ENCODE results near the gene TBX10. TPM values are rescaled to one million over a fixed set of nuclear protein-coding genes. Genes with fewer than 3 reads are reported as not detected.
"Not testable (repeated sequence)": the region's sequence is repeated elsewhere in the genome, so short reads cannot be mapped to it uniquely, and the experiment has no call there.

Gene TBX10
- not detected for total RNA-seq (2021; fragmentation: NEBNext Ultra II Directional; extraction: Animal tissue kit (Norgen Biotek cat#: 25700))
- long read RNA-seq: 0 reads

DNA sequence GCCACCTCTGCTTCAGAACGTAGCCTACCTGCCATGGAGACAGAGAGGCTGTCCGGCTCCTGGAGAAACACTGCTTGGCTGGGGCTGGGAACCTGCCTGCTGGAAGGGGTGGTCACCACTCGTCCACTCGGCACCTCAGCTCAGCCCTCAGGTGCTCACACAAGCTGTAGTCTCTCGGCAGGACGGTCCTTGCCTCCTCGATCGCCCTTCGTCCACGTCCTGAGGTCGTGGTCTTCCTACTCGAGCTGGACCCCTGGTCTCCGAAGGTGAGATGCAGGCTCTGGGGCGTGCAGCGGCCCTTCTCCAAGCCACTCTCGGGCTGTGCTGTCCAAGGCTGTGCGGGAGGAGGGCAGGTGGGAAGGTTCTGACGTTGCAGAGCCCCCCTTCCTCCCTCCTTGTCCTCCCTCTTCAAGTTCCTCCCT, at the start of gene TBX10:
TBX10 (minus strand) TSS at position 326 of the 422 bp plus-strand sequence; CDS start at position 35, 291 bp downstream.
- no peak within 1 kb of the TSS for H3K4me3 Mint-ChIP-seq
- H3K4me1 Mint-ChIP-seq (ENCODE audit: low read depth): no peaks in the 10 kb centered on the region
- H3K27me3 Mint-ChIP-seq (ENCODE audit: insufficient read depth): peaks cover 23% of the 10 kb centered on the region
- no peak within 1 kb of the TSS for H3K27ac Mint-ChIP-seq
- no peaks in the 10 kb centered on the region for H3K36me3 Mint-ChIP-seq (ENCODE audit: low read depth)
- H3K9me3 Mint-ChIP-seq: no peaks in the 10 kb centered on the region
- DNase-seq: no peak
- TF ChIP-seq, protein P1, sequence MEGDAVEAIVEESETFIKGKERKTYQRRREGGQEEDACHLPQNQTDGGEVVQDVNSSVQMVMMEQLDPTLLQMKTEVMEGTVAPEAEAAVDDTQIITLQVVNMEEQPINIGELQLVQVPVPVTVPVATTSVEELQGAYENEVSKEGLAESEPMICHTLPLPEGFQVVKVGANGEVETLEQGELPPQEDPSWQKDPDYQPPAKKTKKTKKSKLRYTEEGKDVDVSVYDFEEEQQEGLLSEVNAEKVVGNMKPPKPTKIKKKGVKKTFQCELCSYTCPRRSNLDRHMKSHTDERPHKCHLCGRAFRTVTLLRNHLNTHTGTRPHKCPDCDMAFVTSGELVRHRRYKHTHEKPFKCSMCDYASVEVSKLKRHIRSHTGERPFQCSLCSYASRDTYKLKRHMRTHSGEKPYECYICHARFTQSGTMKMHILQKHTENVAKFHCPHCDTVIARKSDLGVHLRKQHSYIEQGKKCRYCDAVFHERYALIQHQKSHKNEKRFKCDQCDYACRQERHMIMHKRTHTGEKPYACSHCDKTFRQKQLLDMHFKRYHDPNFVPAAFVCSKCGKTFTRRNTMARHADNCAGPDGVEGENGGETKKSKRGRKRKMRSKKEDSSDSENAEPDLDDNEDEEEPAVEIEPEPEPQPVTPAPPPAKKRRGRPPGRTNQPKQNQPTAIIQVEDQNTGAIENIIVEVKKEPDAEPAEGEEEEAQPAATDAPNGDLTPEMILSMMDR (IDR thresholded peaks at IDR 0.05): no peak

DNA sequence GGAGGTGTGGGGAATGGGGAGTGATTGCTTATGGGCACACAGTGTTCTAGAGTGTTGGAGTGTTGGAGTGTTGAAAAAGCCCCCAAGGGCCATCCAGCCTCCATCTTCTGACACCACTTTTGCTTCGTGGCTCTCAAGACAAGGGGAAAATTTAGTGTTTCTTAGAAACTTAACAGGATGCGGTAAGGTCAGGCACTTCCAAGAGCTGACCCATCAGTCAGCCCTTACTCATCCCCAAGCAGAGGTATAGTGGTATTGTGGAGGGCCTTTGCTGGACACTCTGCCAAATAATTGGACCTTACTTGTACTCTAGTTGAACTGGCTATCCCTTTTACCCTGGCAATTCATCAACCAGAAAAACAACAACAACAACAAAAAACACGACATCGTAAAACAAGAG, 49.6 kb upstream of the TBX10 start:
- Mint-ChIP-seq H3K9me3 (no peaks in the 10 kb centered on the region), H3K27ac (no peak overlapping the region), H3K4me1 (ENCODE audit: low read depth) (no peaks in the 10 kb centered on the region; the same call in 1 of the 2 replicates), H3K27me3 (ENCODE audit: insufficient read depth) (peaks cover 35% of the 10 kb centered on the region), H3K36me3 (ENCODE audit: low read depth) (no peaks in the 10 kb centered on the region), H3K4me3 (no peak overlapping the region)
- no peak for DNase-seq
- TF ChIP-seq, protein P1 (IDR thresholded peaks at IDR 0.05): no peak

DNA sequence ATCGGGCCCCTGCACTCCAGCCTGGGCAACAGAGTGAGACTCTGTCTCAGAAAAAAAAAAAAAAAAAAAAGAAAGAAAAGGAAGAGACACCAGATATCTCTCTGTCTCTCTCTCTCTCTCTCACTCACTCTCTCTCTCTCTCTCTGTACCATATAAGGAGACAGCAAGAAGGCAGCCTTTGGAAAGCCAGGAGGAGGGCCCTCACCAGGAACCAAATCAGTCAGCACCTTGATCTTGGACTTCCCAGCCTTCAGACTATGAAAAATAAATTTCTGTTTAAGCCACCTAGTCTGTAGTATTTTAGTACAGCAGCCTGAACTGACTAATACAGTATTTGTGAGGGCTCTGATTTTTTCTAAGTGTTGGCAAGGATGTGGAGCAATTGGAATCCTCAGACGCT, 48.4 kb upstream of the TBX10 start:
- DNase-seq: no peak
- no peak overlapping the region for H3K4me3 Mint-ChIP-seq

DNA sequence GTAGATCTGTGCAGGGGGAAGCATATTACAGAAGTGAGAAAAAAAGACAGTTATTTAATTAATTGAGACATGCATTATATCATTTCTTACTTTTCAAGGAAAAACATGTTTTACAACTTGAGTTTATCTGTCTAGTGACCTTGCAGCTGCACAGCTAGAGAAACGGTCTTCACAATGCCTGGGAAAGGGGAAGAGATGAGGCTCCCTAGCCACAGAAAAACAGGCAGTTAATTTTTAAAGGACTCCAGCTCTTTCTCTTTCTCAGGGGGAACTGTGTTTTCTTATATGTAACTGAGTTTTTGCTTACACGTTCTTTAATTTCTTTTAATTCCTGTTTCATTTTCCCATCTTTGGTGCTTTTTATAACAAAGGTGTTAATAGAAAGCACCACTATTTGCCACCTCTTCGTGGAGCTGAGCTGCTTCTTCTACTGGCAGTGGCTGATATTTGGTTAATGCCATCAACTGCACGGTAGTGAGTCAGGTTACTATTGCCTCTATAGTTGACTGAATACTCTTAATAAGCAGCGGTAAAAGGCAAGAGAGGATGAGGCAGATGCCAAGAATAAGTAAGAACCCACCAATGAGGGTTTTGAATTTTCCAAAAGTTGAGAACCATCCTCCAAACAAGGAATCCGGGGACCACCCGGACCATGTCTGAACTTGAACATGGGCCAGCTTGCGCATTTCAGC, 46.2 kb upstream of the TBX10 start:
- H3K27ac Mint-ChIP-seq; H3K4me3 Mint-ChIP-seq; H3K36me3 Mint-ChIP-seq (ENCODE audit: low read depth); H3K9me3 Mint-ChIP-seq; DNase-seq; H3K4me1 Mint-ChIP-seq (ENCODE audit: low read depth): not testable (repeated sequence)
- peaks cover 41% of the 10 kb centered on the region for H3K27me3 Mint-ChIP-seq (ENCODE audit: insufficient read depth)

More for the DNA sequence above, 48.4 kb upstream of the TBX10 start:
- no peak overlapping the region for H3K27ac Mint-ChIP-seq
- H3K27me3 Mint-ChIP-seq (ENCODE audit: insufficient read depth): peaks cover 39% of the 10 kb centered on the region
- TF ChIP-seq, protein P1 (IDR thresholded peaks at IDR 0.05): no peak
- H3K36me3 Mint-ChIP-seq (ENCODE audit: low read depth): no peaks in the 10 kb centered on the region
- H3K4me1 Mint-ChIP-seq (ENCODE audit: low read depth): no peaks in the 10 kb centered on the region; the same call in 1 of the 2 replicates
- no peaks in the 10 kb centered on the region for H3K9me3 Mint-ChIP-seq

DNA sequence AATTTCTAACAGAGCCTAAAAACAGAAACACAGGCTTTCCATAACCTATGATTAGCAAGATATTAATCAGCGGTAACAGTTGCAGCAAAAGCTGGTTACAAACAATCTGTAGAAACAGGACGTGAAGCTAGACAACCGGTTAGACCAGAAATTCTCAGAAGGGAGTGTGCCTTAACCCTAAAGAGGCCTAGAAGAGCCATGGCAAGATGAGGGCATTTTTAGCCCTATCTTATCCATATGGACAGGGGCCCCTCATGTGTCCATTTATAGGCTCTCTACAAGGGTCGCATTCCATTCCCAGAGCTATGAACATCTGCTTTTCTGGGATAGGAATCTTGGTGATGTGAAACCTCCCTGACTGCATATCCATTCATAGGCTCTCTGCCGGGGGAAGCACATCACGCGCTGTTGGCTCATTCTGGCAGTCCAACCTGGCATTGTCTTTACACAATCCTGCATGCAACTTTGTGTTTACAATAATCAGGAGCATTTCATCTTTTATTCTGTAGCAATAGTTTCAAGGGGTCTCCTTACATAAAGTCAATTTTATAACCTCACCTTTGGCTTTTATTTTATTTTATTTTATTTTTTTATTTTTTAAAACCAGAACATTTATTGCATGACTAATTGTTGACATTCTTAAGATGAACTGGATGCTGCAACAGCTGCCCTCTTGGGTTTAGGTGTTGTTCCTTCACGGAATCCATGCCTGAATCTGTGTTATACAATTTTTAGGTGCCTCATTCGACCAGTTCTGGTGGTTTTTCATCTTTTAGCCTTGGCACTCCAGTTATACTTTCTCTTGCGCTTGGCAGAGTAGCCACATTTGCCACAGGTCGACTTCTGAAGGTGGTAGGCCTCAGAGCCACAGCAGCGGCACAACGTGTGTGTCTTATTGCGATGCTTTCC, 42.8 kb upstream of the TBX10 start:
- not testable (repeated sequence) for H3K4me1 Mint-ChIP-seq (ENCODE audit: low read depth); H3K36me3 Mint-ChIP-seq (ENCODE audit: low read depth); H3K9me3 Mint-ChIP-seq; DNase-seq; H3K4me3 Mint-ChIP-seq; H3K27ac Mint-ChIP-seq
- peaks cover 28% of the 10 kb centered on the region for H3K27me3 Mint-ChIP-seq (ENCODE audit: insufficient read depth)

DNA sequence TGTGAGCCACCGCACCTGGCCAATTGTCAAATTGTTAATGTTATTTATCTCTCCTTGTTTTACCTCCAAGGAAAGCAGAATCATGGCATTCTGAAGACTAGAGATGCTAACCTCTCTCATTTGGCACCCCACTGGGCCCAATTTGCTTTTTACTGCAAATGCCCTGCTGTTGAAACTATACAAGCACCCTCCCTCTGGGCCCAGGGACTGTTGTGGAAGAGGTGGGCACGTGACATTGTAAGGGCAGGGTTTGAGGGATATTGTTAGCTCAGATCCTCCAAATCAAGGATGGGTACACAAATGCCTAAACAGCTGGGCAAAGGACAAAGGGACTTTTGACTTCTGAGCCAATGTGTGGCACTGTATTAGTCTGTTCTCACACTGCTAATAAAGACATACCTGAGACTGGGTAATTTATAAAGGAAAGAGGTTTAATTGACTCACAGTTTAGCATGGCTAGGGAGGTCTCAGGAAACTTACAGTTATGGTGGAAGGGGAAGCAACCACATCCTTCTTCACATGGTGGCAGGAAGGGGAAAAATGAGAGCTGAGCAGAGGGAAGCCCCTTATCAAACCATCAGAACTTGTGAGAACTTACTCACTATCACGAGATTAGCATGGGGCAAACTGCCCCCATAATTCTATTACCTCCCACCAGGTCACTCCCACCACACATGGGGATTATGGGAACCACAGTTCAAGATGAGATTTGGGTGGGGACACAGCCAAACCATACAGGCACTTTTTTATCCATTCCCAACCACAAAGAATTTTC, 41.3 kb upstream of the TBX10 start:
- no peaks in the 10 kb centered on the region; the same call in 1 of the 2 replicates for H3K9me3 Mint-ChIP-seq
- DNase-seq: no peak
- no peaks in the 10 kb centered on the region for H3K4me1 Mint-ChIP-seq (ENCODE audit: low read depth)
- TF ChIP-seq, protein P1 (IDR thresholded peaks at IDR 0.05): no peak
- no peak overlapping the region for H3K4me3 Mint-ChIP-seq
- no peak overlapping the region for H3K27ac Mint-ChIP-seq
- H3K27me3 Mint-ChIP-seq (ENCODE audit: insufficient read depth): peaks cover 39% of the 10 kb centered on the region
- H3K36me3 Mint-ChIP-seq (ENCODE audit: low read depth): no peaks in the 10 kb centered on the region

Measured in HFFc6 (cell line).